GM18907 (cell line): ENCODE results near the gene OTULINL.
A peak's percentile ranks its signal among the peaks of the same experiment; 100 is the strongest.

Experiments used
- ATAC-seq: cut with Tn5 transposase; IDR thresholded peaks from one replicate; pipeline ENCODE4 v1.9.1; 2021; ENCODE audit warnings: mild to moderate bottlenecking, moderate library complexity; ENCODE audit not compliant: unreplicated experiment

OTULINL gene

GRCh38 chr5:14598225-14598624, 16.6 kb downstream of the OTULINL start:
- ATAC-seq: no peak

DNA sequence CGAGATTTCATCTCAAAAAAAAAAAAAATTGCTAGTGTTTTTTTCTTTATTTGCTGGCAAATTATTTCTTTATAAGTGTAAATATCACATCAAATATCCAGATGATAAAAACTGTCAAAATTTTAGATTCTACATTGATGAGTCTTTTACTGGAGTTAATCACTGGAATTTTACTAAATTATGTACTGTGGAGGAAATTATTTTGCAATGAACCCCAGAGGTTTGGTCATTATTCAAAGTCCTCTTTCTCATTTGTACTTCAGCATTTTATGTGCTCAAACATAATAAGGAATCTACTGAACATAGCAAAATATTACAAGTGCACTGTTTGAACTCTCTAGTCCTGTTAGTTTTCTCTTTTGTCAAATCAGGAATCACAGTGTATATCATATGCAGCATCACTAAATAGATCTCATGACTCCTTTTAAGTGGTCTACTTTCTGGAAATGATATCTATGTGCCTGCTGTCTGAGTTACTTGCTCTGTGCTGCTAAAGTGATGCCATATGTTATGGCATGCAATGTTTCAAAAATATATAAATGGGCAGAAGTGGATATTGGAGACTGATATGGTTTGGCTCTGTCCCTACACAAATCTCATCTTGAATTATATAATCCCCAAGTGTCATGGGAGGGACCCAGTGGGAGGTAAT, 18.0 kb downstream of the OTULINL start:
- ATAC-seq: no peak

DNA sequence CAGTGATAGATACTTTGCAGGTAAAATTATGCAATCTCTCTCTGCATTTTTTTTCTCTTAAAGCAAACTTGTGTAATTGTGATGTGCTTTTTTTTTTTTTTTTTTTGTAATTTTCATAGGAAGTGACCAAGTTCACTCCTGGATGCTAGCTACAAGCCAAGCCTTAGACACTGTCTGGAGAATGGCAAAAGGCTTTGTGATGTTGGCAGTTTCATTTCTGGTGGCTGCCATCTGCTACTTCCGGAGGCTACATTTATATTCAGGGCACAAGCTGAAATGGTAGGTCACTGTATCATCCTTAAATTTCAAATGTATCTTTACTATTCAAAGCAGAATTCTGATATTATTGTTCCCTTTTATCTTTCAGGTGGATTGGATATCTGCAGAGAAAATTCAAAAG, 19.3 kb downstream of the OTULINL start:
- ATAC-seq: no peak

GRCh38 chr5:14603141-14603540, 21.5 kb downstream of the OTULINL start:
- no peak for ATAC-seq

GRCh38 chr5:14607104-14607503, 25.5 kb downstream of the OTULINL start:
- ATAC-seq: no peak

DNA sequence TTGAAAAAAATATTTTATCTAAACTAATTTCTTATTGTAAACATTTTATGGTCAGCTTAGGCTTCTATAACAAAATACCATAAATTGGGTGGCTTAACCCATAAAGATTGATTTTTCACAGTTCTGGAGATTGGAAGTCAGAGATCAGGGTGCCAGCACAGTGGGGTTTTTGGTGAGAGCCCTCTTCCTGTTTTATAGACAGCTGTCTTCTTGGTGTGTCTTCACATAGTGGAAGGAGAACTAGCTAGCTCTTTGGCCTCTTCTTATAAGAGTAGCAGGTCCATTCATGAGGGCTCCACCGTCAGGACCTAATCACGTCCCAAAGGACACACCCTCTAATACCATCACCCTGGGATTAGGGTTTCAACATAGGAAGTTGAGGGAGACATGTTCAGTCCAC, 26.6 kb downstream of the OTULINL start:
- no peak for ATAC-seq

DNA sequence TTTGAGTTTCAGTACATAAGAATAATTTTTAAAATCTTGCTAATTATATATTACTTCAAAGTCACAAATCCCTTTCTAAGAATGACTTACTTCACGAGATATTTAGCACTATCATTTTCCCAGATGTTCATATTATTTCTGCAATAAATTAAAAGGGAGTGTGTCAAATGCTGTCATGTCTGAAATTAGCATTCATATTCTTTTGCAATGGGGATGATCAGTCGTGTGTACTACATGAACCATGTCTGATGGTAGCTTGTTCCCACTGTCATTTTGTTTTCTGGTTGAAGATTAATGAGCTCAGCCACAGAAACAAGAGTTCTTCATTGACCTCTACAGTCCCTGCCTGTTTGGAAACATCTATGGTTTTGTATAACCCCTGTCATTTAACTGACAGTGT, 30.1 kb downstream of the OTULINL start:
- no peak for ATAC-seq

GRCh38 chr5:14614490-14614889, 32.9 kb downstream of the OTULINL start:
- no peak for ATAC-seq

DNA sequence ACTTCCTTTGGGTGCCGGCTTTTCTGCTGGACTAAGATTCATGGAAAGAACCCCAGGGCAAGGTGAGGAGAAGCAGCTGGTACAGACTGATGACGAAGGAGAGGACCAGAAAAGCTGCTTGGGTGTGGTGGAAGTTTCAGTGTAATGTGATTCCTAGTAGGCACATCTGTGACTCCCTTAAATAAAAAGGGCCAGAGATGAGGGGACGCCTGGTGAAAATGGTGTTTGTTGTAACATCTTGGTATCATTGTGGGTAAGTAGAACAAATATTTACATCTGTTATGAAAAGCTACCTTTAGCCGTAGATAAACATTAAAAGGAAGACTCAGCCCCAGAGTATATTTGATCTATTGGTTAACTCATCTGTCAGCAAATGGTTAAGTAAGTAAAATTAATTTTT, 33.8 kb downstream of the OTULINL start:
- ATAC-seq: no peak

DNA sequence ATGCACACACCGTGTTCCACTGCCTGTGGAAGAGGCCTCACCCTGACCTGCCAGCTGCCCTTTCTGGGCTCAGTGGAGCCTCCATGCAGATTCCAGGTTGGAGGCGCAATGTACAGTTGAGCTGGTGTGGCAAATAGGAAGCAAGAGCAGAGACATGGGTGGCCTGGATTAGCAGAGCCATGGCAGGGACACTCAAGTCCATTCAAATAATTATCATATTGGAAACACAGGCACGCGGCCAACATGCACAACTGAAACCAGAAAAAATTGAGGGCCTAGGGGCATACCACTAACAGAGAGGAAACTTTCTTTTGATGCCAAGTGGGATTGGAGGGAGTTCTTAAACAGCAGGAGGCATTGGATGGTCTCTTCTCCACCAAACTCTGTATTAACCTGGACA, 35.8 kb downstream of the OTULINL start:
- no peak for ATAC-seq

GRCh38 chr5:14627270-14627669, 45.7 kb downstream of the OTULINL start:
- ATAC-seq: no peak

DNA sequence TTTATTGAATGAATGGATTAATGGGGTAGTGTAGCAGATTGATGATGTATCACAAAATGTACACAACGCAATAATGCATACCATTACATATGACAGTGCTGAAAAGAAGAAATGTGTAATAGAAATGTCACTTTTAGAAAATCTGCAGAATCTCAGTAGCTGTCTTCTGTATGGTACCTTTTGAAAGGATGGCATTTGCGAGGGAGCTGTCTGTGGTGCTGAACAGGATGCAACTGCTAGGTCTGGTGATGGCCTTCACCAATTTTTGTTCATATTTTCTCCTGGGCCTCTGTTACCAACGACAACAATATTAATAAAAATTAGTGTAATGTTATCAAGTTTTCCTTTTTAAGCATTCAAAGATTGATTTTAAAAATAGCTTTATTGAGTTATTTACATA, 46.8 kb downstream of the OTULINL start:
- ATAC-seq: no peak

DNA sequence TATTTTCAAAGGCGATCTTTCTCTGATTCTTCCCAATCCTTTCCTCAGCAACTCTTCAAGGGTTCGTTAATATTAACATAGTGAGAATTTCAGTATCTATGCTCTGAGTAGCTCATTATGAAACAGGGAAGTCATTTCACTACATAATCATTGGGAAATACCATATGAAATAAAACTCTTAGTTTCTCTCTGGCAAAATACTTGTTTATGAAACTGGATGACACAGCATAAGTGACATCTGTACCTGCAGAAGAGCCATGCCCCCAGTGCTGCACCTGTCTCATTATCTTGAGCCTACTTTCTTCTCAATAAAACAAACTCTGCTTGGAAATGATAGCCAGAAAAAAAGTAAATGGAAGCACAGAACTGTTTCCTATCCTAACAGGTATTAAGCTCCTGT, 49.1 kb downstream of the OTULINL start:
- ATAC-seq: no peak

DNA sequence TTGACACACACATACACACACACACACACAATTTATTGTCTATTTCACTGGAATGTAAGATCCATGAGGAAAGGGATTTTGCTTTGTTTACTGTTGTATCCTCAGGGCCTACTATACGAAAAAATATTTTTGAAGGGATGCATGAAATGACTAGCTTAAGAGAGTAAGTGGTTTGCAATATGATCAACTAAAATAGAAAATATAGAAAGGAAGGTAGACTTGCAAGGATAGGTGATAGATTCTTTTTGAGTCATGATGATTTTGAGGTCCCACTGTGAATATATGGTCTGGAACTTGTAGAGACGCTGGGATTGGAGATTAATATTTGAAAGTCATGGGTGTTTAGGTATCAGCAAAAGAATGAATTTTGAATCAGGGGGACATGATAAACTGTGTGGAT, 54.1 kb downstream of the OTULINL start:
- ATAC-seq: no peak

- ATAC-seq: no peak
These were observed 59.2 kb downstream of the OTULINL start for GRCh38 chr5:14640765-14641164.

GRCh38 chr5:14644623-14645237, 63.1 kb downstream of the OTULINL start:
- no peak for ATAC-seq

DNA sequence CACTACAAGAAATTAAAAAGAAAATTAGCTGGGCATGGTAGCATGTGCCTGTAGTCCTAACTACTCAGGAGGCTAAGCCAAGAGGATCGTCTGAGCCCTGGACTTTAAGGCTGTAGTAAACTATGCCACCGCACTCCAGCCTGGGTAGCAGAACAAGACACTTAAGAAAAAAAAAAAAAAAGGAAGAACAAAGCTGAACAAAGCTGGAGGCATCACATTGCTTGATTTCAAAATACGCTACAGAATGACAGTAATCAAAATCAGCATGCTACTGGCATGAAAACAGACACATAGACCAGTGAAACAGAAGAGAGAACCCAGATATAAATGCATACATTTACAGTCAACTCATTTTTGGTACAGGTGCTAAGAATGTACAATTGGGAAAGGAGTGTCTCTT, 68.5 kb downstream of the OTULINL start:
- ATAC-seq: no peak

DNA sequence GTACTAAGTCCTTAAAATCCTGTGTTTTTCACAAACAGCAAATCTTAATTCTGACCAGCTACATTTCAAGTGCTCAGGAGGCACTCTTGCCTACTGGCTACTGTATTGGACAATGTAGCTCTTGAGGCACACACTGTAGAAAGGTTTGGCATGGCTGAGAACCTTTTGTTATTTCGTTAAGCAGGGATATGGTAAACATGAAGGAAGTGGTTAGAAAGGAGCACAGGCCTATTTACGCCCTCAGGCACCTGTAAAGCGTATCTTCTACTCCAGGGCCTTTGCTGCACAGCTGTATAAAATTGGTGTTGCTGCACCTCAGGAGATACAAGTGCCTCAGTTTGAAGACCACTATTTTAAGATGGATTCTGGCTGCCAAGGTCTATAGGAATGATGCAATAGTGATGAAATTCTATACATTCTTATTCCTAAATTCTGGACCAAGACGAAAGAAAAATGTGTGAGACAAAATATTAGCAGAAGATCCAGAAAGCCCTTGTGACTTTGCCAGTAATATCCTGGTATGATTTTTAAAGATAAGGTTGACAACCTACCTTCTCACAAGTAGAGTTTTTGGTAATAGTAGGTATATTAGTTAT, 73.7 kb downstream of the OTULINL start:
- no peak for ATAC-seq

- no peak for ATAC-seq
These were observed 75.3 kb downstream of the OTULINL start for GRCh38 chr5:14656898-14657297.

GRCh38 chr5:14659821-14660607, 78.4 kb downstream of the OTULINL start:
- ATAC-seq: no peak

- ATAC-seq: peak; percentile 18
These were observed 79.2 kb downstream of the OTULINL start for GRCh38 chr5:14660833-14661232.
